OCI-LY1 (cell line): ENCODE results near the gene ATP8A2.

Experiments used
- H2AFZ ChIP-seq: fragments of 200-600 bp; sonication (generic), shearing (Covaris generic); 2 replicates; pipeline ENCODE4 v1.6.0; 2014; ENCODE audit warnings: antibody characterized with exemption, mild to moderate bottlenecking, low read length
- H3F3A ChIP-seq: fragments of 200-600 bp; sonication (generic), shearing (Covaris generic); 2 replicates; pipeline ENCODE4 v1.6.0; 2014; ENCODE audit warnings: mild to moderate bottlenecking, antibody characterized with exemption, low read length, moderate library complexity; ENCODE audit not compliant: insufficient read depth
- H3K27ac ChIP-seq: fragments of 200-600 bp; sonication (generic); 2 replicates; pipeline ENCODE4 v1.5.1; 2014; ENCODE audit warnings: low read length, mixed run types, mild to moderate bottlenecking, low read depth; ENCODE audit not compliant: poor library complexity, severe bottlenecking
- H3K27me3 ChIP-seq: fragments of 200-600 bp; sonication (generic); 2 replicates; pipeline ENCODE4 v1.6.0; 2014; ENCODE audit warnings: antibody characterized with exemption, mild to moderate bottlenecking, low read length, moderate library complexity; ENCODE audit not compliant: insufficient read depth
- H3K36me3 ChIP-seq: fragments of 200-600 bp; sonication (generic); 2 replicates; pipeline ENCODE4 v1.6.1; 2014; ENCODE audit warnings: mild to moderate bottlenecking, antibody characterized with exemption, low read length, moderate library complexity, mixed read lengths; ENCODE audit not compliant: insufficient read depth
- H3K4me1 ChIP-seq: fragments of 200-600 bp; sonication (generic); 2 replicates; pipeline ENCODE4 v1.5.1; 2014; ENCODE audit warnings: mild to moderate bottlenecking, low read length, moderate library complexity; ENCODE audit not compliant: insufficient read depth, severe bottlenecking
- H3K4me2 ChIP-seq: fragments of 200-600 bp; sonication (generic), shearing (Covaris generic); 2 replicates; pipeline ENCODE4 v1.6.1; 2014; ENCODE audit warnings: low read length
- H3K4me3 ChIP-seq: fragments of 200-600 bp; sonication (generic); 2 replicates; pipeline ENCODE4 v1.5.1; 2014; ENCODE audit warnings: low read length, low read depth, mild to moderate bottlenecking, mixed read lengths; ENCODE audit not compliant: poor library complexity, severe bottlenecking
- H3K79me2 ChIP-seq: fragments of 200-600 bp; shearing (Covaris generic); 2 replicates; pipeline ENCODE4 v1.6.1; 2016; ENCODE audit warnings: mixed run types, low read length, mixed read lengths; ENCODE audit not compliant: insufficient read depth
- H3K9ac ChIP-seq: fragments of 200-600 bp; sonication (generic), shearing (Covaris generic); 2 replicates; pipeline ENCODE4 v1.6.1; 2014; ENCODE audit warnings: mild to moderate bottlenecking, low read length, mixed read lengths
- H3K9me2 ChIP-seq: fragments of 200-600 bp; sonication (generic), shearing (Covaris generic); 2 replicates; pipeline ENCODE4 v1.6.1; 2014; ENCODE audit warnings: low read depth, mild to moderate bottlenecking, low read length, mixed read lengths
- H3K9me3 ChIP-seq: fragments of 200-600 bp; shearing (Covaris generic); 2 replicates; pipeline ENCODE4 v1.6.1; 2014; ENCODE audit warnings: low read length, mixed read lengths
- H4K20me1 ChIP-seq: fragments of 200-600 bp; sonication (generic), shearing (Covaris generic); 2 replicates; pipeline ENCODE4 v1.6.0; 2016; ENCODE audit warnings: mild to moderate bottlenecking, low read length; ENCODE audit not compliant: insufficient read depth
- CTCF ChIP-seq: fragments of 200-600 bp; sonication (generic), shearing (Covaris generic); IDR thresholded peaks from 2 replicates; pipeline ENCODE4 v1.5.1; 2017; ENCODE audit warnings: mild to moderate bottlenecking, antibody characterized with exemption, low read length, moderate library complexity, mixed read lengths
- EZH2 ChIP-seq: fragments of 200-600 bp; sonication (generic), shearing (Covaris generic); IDR thresholded peaks from 2 replicates; pipeline ENCODE4 v1.8.0; 2017; ENCODE audit warnings: borderline replicate concordance, mixed run types, mild to moderate bottlenecking, antibody characterized with exemption, low read length, moderate library complexity, mixed read lengths

Gene ATP8A2

GRCh38 chr13:26029581-26030136 is 657.9 kb downstream of the ATP8A2 start:
- H3K4me2 ChIP-seq: no peak overlapping the region
- no peaks in the 10 kb centered on the region for H3K36me3 ChIP-seq
- no peaks in the 10 kb centered on the region for H3K9me3 ChIP-seq
- no peaks in the 10 kb centered on the region for H3K4me1 ChIP-seq
- no peak overlapping the region for H2AFZ ChIP-seq
- no peak overlapping the region for H3K27ac ChIP-seq
- no peaks in the 10 kb centered on the region for H3K79me2 ChIP-seq
- TF ChIP-seq CTCF (no peak), EZH2 (no peak)
- H3F3A ChIP-seq: no peaks in the 10 kb centered on the region
- no peaks in the 10 kb centered on the region for H4K20me1 ChIP-seq
- H3K9ac ChIP-seq: no peak overlapping the region
- no peak overlapping the region for H3K4me3 ChIP-seq
- no peaks in the 10 kb centered on the region for H3K9me2 ChIP-seq
- no peaks in the 10 kb centered on the region for H3K27me3 ChIP-seq

GRCh38 chr13:26030331-26030730 is 658.6 kb downstream of the ATP8A2 start:
- H3K4me3 ChIP-seq: no peak overlapping the region
- no peaks in the 10 kb centered on the region for H3K9me3 ChIP-seq
- H3K9ac ChIP-seq: no peak overlapping the region
- H3F3A ChIP-seq: no peaks in the 10 kb centered on the region
- H3K27me3 ChIP-seq: no peaks in the 10 kb centered on the region
- no peaks in the 10 kb centered on the region for H3K79me2 ChIP-seq
- TF ChIP-seq EZH2 (no peak), CTCF (no peak)
- no peaks in the 10 kb centered on the region for H3K4me1 ChIP-seq
- H3K9me2 ChIP-seq: no peaks in the 10 kb centered on the region
- no peak overlapping the region for H3K4me2 ChIP-seq
- H2AFZ ChIP-seq: no peak overlapping the region
- no peak overlapping the region for H3K27ac ChIP-seq
- no peaks in the 10 kb centered on the region for H4K20me1 ChIP-seq
- no peaks in the 10 kb centered on the region for H3K36me3 ChIP-seq

GRCh38 chr13:26034018-26034417 is 662.2 kb downstream of the ATP8A2 start:
- no peak overlapping the region for H3K9ac ChIP-seq
- no peak overlapping the region for H3K4me2 ChIP-seq
- H3K4me3 ChIP-seq: no peak overlapping the region
- H3K4me1 ChIP-seq: no peaks in the 10 kb centered on the region
- H3K9me3 ChIP-seq: no peaks in the 10 kb centered on the region
- H3K36me3 ChIP-seq: no peaks in the 10 kb centered on the region
- H4K20me1 ChIP-seq: no peaks in the 10 kb centered on the region
- no peak overlapping the region for H2AFZ ChIP-seq
- TF ChIP-seq EZH2: no peak
- no peak for TF ChIP-seq CTCF
- H3K27me3 ChIP-seq: no peaks in the 10 kb centered on the region
- H3F3A ChIP-seq: no peaks in the 10 kb centered on the region
- no peaks in the 10 kb centered on the region for H3K9me2 ChIP-seq
- no peak overlapping the region for H3K27ac ChIP-seq
- no peaks in the 10 kb centered on the region for H3K79me2 ChIP-seq
